Nucleus accumbens (tissue), 56 donors: ENCODE data around the gene ATF1.
"Not testable (repeated sequence)": the region's sequence is repeated elsewhere in the genome, so short reads cannot be mapped to it uniquely, and the experiment has no call there.

ENCODE experiments used
- DNase-seq, 56 donors: peaks; one replicate each; lab custom pipeline; 2025; lab: John Stamatoyannopoulos, UW

ATF1 gene

DNA sequence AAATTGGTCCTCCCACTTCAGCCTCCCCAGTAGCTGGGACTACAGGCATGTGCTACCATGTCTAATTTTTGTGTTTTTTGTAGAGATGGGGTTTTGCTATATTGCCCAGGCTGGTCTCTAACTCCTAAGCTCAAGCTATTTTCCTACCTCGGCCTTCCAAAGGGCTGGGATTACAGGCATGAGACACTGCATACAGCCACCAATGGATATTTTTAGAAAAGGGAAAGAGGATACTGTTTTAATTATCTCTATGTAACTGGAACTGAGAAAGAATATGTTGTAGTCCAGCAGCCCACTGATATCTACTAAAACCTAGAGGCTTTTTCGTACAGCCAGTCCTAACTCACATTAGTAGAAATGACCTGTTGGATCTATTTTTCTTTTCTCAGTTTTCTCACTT is 85.1 kb downstream of the ATF1 start:
- DNase-seq, result no peak

DNA sequence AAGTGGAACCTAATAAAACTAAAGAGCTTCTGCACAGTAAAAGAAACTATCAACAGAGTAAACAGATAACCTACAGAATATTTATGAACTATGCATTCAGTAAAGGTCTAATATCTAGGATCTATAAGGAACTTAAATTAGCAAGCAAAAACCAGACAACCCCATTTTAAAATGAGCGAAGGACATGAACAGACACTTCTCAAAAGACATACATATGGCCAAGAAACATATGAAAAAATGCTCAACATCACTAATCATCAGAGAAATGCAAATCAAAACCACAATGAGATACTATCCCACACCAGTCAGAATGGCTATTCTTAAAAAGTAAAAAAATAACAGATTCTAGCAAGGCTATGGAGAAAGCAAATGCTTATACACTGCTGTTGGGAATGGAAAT is 91.3 kb downstream of the ATF1 start:
- not testable (repeated sequence) for DNase-seq

DNA sequence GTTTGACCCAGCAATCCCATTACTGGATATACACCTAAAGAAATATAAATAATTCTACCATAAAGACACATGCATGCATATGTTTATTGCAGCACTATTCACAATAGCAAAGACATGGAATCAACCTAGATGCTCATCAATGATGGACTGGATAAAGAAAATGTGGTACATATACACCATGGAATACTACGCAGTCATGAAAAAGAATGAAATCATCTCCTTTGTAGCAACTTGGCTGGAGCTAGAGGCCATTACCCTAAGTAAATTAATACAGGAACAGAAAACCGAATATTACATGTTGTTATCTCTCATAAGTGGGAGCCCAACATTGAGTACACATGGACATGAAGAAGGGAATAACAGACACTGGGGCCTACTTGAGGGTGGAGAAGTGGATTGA is 91.8 kb downstream of the ATF1 start:
- DNase-seq, result not testable (repeated sequence)

DNA sequence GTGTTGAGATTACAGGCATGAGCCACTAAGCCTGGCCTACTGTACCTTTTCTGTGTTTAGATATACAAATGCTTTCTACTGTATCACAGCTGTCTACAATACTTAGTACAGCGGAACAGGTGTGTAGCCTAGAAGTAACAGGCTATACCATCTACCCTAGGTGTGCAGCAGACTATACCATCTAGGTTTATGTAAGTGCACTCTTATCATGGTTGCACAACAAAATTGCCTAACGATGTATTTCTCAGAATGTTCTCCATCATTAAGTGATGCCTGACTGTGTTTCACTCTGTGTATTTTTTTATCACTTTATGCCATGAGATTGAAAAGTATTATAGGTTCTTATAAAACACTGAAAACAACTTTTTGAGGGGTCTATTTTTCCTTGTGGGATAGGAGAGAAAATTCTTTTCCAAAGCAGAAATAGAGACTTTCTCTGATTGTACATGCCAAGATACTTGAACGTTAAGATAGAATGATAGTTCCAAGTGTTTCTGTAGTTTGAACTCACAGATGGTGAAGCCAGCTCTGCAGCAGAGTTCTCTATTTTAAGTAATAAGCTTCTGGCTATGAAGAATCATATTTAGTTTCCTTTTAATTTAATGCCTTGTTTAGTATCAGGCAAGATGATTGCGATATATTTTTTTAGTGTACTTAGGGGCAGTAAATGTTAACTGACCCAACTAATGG is 95.9 kb downstream of the ATF1 start:
- DNase-seq, result no peak

DNA sequence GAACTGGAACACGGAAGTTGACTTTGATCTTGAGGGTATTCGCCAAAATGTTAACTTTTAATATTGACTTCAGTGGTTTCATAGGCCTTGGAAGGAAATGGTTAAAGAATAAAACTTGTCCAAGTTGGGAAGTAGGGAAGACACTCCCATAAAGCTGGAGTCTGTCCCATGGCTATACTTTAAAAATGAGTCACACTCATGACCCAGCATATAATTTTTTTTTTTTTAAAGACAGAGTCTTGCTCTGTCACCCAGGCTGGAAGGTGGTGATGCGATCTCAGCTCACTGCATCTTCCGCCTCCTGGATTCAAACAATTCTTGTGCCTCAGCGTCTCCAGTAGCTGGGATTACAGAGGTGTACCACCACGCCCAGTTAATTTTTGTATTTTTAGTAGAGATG is 98.4 kb downstream of the ATF1 start:
- no peak for DNase-seq

DNA sequence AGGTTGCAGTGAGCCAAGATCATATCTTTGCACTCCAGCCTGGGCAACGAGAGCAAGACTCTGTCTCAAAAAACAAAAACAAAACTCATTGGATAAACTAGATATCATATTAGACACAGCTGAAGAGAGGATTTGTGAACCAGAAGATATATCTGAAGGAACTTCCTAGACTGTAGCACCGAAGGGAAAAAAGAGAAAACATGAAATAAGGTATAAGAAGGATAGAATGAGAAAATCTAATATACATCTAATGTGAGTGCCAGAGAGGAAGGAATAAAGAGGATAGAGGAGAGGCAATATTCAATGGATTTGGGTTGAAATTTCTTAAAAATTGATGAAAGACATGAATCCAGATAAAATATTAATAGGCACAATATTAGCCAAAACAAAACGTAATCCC is 101.4 kb downstream of the ATF1 start:
- DNase-seq, result no peak

DNA sequence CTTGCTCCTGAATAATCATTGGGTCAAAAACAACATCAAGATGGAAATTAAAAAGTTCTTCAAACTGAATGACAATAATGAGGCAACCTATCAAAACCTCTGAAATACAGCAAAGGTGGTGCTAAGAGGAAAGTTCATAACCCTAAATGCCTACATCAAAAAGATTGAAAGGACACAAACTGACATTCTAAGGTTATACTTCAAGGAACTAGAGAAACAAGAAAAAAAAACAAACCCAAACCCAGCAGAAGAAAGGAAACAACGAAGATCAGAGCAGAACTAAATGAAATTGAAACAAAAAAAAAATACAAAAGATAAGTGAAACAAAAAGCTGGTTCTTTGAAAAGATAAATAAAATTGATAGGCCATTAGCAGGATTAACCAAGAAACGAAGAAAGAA is 105.0 kb downstream of the ATF1 start:
- DNase-seq, result not testable (repeated sequence)
